ENCODE data around the gene ADAMTS7.
"Not testable (repeated sequence)": the region's sequence is repeated elsewhere in the genome, so short reads cannot be mapped to it uniquely, and the experiment has no call there.

Gene ADAMTS7

DNA sequence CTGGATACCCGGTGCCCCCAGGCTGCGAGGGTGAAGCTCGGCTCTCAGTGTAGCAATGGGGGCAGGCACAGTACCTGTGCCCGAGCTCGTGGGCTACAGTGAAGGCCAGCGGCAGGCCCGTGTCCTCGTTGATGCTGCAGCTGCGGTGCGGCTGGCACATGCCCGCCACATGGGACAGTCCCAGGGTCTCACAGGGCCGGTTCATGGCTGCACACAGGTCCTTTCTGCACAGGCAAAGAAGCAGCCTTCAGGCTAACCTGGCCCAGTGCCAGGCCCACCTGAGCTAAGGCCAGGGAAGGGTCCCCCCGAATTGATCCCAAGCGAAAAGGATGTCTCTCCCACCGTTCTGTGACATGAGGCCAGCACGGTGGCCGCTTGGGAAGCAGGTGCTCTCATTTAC is 21.6 kb downstream of the ADAMTS7 start:
- H3K4me3 ChIP-seq: no peak overlapping the region
- H3K27ac ChIP-seq: peak overlapping the region in 1 of 21 experiments; percentile 36

DNA sequence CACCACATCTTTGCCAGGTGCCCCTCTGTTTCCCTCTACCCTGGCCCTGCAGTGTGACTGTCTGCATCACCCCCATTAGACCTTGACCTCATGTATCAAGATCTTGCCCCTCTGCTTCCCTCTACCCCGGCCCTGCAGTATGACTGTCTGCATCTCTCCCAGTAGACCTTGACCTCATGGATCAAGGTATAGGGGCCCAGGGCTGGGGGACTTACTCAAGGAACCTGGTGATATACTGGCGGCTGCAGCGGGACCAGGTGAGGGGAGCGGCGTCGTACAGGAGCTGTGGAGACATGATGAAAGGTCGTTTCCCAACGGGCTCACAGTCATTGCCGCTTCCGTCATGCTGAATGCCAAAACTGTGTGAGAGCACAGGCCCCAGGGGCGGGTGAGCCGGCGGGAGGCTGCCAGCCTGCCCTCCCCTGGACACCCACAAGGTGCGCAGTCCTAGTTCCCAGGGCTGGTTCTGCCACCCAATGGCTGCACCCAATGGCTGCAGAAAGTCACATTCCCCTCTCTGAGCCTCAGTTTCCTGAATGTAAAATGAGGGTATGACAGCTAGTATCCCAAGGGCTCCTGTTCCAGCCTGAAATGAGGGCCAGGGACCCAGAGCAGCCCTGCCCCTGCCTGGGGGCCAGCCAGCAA is 23.1 kb downstream of the ADAMTS7 start:
- Histone ChIP-seq H3K27ac (no peak overlapping the region), H3K4me3 (no peak overlapping the region)

DNA sequence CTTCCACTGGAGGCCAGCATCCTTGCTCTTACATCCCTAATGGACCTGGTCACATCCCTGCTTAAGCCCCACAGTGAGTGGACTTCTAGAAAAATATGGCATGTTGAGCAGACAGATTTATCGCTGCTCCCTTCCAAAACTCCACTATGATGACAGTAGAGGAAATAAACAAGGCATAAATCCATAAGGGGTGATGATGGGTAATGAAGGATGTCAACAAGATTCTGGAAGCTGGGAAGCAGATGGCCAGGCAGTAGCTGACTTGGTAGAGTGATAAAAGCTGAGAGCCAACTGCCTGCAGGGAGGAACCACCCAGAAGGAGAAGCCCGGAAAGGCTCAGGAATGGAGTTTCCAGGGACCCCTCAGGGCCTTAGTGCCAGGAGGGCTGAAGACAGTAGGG is 28.9 kb downstream of the ADAMTS7 start:
- not testable (repeated sequence) for H3K27ac ChIP-seq, H3K4me3 ChIP-seq

DNA sequence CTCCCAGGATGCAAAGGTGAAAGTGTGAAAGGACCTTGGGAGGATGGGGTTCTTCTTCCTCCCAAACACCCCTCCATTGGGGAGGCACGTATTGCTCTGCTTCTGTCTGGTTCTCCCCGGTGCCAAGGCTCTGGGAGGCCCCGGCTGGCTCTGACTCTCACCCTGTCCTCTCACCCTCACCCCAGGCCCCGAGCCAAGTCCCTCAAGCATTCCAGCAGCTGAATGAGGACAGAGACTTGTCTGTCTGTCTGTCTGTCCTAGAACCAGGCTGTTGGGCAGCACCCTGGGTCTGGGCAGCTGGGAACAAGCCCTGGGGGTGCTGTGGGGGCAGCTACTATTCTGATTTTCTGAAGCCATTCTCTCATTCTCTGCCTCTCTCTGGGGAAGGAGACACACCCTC is 29.9 kb downstream of the ADAMTS7 start:
- not testable (repeated sequence) for H3K27ac ChIP-seq, H3K4me3 ChIP-seq

DNA sequence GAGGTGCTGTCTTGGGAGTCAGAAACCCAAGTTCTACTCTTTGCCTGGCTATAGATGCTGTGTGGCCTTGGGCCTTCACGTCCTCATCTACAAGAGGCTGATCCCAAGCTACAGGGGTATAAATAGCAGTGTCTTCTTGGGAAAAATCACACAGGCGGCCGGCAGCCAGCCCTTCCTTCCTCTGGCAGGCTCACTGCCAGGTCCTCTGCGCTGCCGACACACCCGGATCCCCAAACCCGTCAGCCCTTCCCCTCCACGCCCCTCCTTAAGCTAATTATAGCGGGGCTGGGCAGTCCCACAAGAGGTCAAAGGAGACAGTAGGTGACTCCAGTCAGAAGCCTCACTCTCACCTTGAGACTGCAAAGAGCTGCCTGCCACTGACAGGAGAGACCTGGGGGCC is 31.3 kb downstream of the ADAMTS7 start:
- H3K27ac ChIP-seq, H3K4me3 ChIP-seq: not testable (repeated sequence)

DNA sequence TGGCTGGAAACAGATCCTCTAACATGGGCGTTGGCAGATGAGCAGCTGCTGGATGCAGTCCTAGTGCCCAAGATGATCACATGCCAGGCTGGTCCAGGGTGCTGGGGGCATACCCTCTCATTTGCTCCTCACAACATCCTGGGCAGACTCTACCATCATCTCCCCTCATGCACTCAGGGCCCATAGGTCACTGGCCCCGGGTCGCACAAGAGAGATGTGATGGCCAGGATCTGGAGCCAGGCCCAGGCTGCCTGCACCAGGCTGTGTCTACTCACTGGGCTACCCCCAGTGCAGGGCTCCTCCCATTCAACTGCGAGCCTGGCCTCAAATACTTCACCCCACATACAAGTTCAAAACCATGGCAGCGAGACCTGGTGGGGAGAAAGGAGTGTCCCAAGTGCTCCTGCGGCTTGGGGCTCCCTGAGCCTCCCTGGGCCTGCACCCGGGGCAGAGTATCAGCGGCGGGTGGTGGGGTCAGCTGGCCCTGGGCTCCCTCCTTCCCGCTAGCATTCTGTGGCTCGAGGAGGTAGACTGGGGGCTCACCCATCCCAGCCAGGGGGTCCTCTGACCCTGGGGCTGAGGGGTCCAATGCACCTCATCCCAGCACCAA is 32.0 kb downstream of the ADAMTS7 start:
- H3K27ac ChIP-seq, H3K4me3 ChIP-seq: not testable (repeated sequence)

DNA sequence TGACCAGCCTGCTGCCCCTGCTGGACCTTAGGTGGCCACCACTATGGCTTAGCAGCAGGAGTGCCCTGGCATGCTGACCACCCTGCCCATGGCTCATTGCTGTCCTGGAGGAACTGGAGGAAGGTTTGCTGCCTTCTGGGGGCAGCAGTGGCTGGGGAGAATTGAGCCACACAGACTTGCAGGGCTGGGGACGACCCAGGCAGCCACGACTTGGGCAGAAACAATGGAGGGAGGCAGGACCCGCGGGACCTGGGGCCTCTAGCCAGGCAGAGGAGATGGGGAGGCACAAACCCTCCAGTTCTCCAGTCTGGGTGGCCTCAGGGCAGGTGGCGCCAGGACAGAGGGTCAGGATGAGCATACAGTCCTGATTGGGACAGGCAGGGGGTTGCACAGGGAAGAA is 32.8 kb downstream of the ADAMTS7 start:
- Histone ChIP-seq H3K4me3 (no peak overlapping the region), H3K27ac (no peak overlapping the region)

DNA sequence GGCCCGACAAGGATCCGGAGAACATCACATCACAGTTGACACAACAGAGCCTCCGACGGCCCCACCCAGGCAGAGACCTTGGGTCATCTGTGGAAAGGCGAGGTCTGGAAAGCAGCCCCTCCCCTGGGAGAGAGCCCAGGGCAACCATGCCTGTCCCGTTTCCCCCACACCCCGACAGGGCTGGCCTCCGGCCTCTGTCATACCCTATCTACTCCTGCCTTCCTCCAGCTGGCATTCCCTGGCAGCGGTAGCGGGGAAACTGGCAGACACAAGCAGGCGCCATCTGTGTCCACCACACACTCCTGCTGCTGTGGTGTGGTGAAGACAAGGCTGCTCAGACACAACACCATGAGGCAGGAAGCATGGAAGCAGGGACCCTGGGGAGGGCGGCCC is 33.3 kb downstream of the ADAMTS7 start:
- H3K27ac ChIP-seq, H3K4me3 ChIP-seq: not testable (repeated sequence)

DNA sequence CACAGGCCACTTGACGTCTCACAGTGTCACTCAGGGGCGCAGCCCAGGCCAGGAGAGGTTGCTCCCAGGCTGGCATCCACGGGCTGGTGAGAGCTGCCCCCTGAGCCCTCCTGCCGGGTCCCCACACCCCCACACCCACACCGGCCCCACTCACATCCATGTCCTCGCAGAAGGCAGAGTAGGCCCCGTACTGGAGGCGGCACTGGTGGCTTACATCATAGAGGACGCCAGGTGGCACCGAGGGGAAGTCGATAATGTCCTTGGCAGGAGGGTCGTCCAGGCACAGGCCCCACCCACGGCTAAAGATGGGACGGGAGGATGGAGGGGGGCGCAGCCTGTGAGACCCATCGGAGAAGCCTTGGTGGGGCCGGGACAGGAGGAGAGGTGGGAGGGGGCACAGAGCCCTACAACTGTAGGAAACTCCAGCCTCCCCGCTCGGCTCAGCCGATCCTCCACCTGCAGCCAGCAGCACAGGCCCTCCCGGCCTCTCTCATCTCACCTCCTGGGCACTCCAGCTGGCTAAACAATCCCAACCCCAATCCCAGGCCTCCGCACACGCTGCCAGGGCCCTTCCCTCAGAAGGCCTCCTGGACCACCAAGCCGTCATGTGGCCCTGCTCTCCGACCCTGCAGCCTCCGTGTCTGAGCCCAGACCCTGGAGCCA is 33.8 kb downstream of the ADAMTS7 start:
- H3K27ac ChIP-seq, H3K4me3 ChIP-seq: not testable (repeated sequence)

DNA sequence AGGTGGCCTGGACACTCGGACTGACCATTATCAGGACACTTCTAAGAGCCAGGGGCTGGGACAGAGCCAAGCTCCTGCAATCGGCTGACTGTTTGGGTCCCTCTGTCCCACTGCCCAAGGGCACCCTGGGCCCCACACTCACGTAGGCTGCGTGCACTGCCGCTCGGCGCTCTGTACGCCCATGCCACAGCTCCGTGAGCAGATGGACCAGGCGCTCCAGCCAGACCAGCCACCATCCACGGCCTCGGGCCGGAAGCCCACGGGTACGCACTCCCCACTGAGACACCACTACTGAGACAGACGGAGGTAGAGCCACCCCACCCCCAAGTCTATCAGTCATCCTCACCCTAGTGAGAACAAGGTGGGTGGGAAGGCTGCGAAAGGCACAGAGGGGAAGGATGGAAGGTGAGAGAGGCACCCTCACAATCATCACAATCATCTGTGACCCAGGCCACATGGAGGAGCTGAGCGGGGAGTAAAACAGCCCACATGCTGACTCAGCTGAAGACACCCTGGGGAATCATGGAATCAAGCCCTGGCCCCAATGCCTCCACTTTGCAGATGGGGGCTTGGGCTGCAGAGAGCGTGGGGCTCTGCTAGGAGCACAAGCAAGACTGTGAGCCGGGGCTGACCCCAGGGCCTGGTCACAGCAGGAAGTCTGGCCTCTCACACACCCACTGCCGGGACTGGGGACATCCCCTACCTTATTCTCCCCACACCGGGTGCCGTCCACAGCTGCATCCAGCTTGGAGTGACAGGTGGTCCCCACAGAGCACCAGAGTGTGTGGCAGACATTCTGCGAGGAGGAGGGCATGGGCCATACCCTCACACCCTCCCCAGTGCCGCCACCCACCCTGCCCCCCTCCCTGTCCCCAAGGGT is 35.0 kb downstream of the ADAMTS7 start:
- not testable (repeated sequence) for H3K4me3 ChIP-seq, H3K27ac ChIP-seq

DNA sequence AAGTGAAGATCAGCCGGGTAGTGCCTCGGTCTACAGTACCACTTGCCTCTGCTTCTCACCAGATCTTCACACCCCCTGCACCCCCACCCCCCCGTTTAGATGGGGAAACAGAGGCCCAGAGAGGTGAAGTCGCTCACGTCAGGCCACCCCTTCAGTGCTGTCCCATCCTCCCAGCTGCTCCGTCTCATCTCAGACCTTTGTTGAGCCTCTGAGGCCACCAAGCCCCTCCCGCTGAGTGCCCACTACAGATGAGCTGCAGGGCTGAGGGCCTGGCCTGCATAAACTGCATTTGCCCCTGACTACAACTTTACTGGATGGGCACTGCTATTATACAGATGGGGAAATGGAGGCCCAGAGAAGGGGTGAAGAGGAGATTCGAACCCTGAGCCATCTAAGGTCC is 35.8 kb downstream of the ADAMTS7 start:
- Histone ChIP-seq H3K27ac (no peak overlapping the region), H3K4me3 (no peak overlapping the region)

DNA sequence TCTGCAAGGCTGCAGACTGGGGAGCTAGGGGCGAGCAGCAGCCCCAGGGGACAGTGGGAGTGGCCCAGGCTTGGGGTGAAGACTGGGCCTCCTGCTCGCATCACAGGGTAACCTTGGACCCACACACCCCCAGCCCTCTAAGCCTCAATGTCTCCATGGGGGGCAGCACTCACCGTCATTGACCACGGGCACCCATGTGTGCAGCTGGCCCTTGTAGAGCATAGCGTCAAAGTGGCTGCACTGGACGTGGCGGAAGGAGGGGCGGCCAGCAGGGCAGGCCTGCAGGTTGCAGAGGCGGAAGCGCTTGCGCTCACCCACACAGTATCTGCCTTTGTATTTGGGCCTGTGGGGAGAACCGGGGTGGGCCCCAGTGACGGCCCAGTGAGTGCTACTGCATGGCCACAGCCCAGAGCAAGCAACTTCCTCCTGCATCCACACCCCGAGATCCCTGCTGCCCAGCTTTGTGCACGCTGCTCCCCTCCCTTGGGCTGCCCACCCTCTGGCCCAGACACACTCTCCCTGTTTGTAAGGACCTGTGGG is 36.7 kb downstream of the ADAMTS7 start:
- H3K4me3 ChIP-seq, H3K27ac ChIP-seq: not testable (repeated sequence)

DNA sequence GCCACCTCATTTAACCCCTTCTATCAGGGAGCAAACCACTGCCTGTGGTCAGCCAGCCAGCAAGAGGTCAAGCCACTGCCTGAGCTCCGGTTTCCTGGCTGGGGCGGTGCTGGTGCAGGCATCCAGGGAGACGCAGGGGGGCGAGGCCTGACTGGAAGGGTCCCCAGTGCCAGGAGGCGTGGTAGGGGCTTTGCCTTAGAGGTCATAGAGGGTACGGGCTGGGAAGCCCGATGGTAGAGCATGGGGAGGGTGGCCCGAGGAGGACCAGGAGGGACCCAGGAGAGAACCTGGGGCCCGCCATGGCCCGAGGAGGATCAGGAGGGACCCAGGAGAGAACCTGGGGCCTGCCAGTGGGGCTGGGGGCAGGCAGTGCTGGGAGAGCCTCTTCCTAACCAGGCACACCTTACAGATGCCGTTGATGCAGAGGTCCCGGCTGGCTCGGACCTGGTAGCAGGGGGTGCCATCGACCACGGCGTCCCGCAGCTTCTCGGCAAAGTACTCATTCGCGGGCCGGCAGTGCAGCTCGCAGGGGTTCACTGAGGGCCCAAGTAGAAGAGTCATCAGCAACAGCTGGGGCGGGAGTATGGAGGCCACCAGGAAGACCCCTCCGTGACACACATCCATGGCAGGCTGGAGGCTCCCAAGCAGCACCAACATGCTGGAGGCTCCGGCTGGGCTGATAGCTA is 37.4 kb downstream of the ADAMTS7 start:
- not testable (repeated sequence) for H3K4me3 ChIP-seq, H3K27ac ChIP-seq

DNA sequence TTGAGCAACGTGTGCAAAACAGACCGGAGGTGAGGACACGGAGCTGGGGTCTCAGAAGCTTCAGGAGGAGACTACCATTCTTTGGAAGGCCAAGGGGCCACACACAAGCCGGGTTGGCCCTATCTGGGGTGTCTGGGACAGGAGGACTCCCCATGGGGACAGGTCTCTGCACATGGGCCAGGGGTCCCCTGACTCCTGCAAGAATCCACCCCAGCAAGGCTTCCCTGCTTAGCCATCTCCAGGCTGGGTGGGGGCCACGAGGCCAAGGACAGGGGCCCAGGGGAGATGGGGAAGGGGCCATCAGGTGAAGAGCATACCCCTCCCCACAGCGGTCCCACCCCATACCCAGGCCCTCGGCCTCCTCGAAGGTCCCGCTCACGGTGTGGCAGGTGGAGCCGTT is 38.5 kb downstream of the ADAMTS7 start:
- H3K27ac ChIP-seq: no peak overlapping the region
- no peak overlapping the region for H3K4me3 ChIP-seq

DNA sequence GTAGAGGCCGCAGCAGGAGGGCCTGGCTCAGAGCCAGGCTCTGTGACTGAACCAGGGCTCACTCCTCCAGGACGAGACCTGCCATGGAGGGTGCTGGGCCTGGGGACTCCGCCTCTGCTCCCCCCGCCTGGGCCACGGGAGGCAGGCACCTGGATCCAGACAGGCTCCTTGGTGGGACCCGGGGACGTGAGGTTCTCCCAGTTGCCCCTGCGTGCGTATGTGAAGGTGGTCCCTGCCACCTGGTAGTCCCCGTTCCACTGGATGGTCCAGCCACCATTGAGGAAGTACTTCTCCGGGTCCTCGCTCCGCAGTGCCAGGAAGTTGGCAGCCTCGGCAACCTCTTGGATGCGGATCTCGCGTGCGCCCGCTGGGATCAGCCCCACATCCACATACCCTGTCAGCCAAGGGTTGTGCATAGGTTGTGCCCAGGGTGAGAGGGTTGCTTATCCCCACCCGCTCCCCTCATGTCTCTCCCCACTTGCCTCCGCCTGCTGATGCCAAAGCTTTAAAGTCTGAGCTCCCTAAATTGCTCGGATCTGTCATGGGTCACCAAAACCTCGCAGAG is 39.7 kb downstream of the ADAMTS7 start:
- not testable (repeated sequence) for H3K4me3 ChIP-seq, H3K27ac ChIP-seq

DNA sequence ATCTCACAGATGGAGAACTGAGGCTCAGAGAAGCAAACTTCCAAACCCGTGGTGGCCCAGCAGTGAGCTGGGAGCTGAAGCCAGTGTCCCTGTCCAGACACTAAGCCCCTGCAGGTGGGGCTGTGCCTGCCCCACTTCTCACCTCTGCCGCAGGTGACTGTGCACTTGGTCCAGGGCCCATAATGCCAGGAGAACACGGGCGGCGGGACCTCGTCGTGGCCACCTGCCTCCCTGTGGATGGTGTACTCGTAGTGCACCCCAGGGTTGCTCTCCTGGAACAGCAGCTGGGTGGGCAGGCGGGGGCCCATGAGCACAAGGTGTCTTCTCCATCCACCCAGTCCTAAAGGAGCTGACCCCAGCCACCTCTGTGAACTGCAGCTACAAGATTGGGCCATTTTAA is 40.2 kb downstream of the ADAMTS7 start:
- H3K27ac ChIP-seq, H3K4me3 ChIP-seq: not testable (repeated sequence)

DNA sequence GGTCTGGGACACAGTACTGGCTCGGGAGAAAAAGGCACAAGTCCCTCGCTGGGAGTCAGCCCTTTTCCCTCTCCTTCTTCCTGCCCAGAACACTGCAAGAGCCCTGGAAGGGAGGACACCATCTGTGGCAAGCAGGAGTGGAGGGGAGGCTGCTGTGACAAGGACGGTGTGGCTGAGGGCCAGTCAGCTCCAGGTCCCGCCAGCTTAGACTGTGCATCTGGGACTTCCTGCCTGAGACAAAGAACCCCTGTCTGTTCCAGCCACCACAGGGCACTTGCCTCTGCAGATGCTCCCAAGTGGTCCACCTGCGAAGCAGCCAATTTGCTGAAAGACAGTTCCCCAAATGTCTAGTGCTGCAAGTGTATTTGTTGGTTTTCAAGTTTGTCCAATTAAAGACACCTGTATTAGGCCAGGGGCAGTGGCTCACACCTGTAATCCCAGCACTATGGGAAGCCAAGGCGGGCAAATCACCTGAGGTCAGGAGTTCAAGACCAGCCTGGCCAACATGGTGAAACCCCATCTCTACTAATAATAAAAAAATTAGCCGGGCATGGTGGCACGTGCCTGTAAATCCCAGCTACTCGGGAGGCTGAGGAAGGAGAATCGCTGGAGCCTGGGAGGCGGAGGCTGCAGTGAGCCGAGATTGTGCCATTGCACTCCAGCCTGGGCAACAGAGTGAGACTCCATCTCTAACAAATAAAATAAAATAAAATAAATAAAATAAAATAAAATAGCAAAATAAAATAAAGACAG is 41.6 kb downstream of the ADAMTS7 start:
- not testable (repeated sequence) for H3K27ac ChIP-seq, H3K4me3 ChIP-seq

DNA sequence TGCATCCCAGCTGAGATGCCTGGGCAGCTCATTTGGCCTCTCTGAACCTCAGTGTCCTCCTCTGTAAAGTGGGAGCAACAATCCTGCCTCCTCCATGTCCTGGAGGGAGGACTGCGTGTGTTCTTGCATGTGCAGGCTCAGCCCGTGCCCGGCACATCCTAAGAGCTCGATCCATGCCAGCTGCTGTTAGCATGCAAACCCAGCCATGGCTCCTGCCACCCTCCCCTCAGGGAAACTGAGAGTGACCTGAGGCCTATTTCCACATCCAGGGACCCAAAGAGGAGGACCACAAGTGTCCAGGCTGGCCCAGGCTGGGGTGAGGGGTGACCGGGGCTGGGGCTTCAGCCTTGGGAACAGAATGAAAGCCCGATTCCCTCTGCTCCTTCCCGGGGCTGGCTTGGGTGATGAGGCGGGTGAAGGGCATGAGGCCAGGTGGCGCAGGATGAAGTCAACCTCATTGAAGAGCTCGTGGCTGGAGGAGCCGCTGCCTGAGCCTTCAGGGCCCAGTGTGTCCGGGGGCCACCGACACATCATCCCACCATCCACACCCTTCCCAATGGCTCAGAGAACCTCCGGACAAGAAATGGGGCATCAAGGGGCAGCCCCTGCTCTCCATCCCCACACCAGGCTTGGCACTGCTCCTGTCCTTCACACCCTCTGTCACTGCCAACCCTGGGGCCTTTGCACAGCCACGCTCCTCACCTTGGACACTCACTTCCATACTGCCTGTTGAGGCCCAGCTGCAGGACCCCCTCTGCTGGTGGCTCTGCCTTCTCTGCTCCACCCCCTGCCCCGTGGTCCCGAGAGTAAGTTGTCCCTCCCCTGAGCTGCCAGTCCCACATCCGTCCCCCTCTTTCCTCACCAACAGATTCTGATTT is 42.5 kb downstream of the ADAMTS7 start:
- Histone ChIP-seq H3K4me3 (no peak overlapping the region), H3K27ac (no peak overlapping the region)

All from skin epidermis (tissue), 12 donors.